DMS79 (cell line): ENCODE results near the gene ST14.

ENCODE experiments used
- DNase-seq: peaks from one replicate; lab custom pipeline; 2025; lab: John Stamatoyannopoulos, UW

Gene ST14

GRCh38 chr11:130136107-130136506 is 23.5 kb upstream of the ST14 start:
- DNase-seq = no peak

GRCh38 chr11:130137999-130138398 is 21.6 kb upstream of the ST14 start:
- DNase-seq = no peak

GRCh38 chr11:130139401-130139800 is 20.2 kb upstream of the ST14 start:
- no peak for DNase-seq

GRCh38 chr11:130141561-130142341 is 17.8 kb upstream of the ST14 start:
- DNase-seq = no peak

- DNase-seq = no peak
Measured at GRCh38 chr11:130144141-130144540, 15.4 kb upstream of the ST14 start.

GRCh38 chr11:130144861-130145281 is 14.7 kb upstream of the ST14 start:
- peak; percentile 23 for DNase-seq

- peak; percentile 26 for DNase-seq
Measured at GRCh38 chr11:130145311-130145812, 14.2 kb upstream of the ST14 start.

GRCh38 chr11:130145975-130146776 is 13.4 kb upstream of the ST14 start:
- DNase-seq = no peak

GRCh38 chr11:130146796-130147195 is 12.8 kb upstream of the ST14 start:
- no peak for DNase-seq

- DNase-seq = no peak
Measured at GRCh38 chr11:130148796-130149326, 10.7 kb upstream of the ST14 start.

- no peak for DNase-seq
Measured at GRCh38 chr11:130150790-130151189, 8.8 kb upstream of the ST14 start.

GRCh38 chr11:130151196-130151595 is 8.4 kb upstream of the ST14 start:
- DNase-seq = no peak

GRCh38 chr11:130156108-130157022 is 3.2 kb upstream of the ST14 start:
- DNase-seq = no peak

- DNase-seq = no peak
Measured at GRCh38 chr11:130157101-130157500, 2.5 kb upstream of the ST14 start.

GRCh38 chr11:130157840-130158239 is 1.7 kb upstream of the ST14 start:
- DNase-seq = no peak

- DNase-seq = no peak
Measured at GRCh38 chr11:130159139-130159538, 443 bp upstream of the ST14 start.

- no peak for DNase-seq
Measured at GRCh38 chr11:130160498-130161155, 1.0 kb downstream of the ST14 start.

- no peak for DNase-seq
Measured at GRCh38 chr11:130161441-130162145, 2.0 kb downstream of the ST14 start.

GRCh38 chr11:130162733-130163132 is 3.2 kb downstream of the ST14 start:
- no peak for DNase-seq
